ENCODE data around the gene CRHR1.

Gene CRHR1

GRCh38 chr17:45784741-45785479, 790 bp downstream of the CRHR1 start:
- TF ChIP-seq CEBPB (IDR thresholded peaks at IDR 0.05) (no peak), MAX (IDR thresholded peaks at IDR 0.05) (peak; percentile 76), EP300 (IDR thresholded peaks at IDR 0.05; ENCODE audit: borderline replicate concordance) (no peak; the same call in 1 of the 2 replicates), RAD21 (IDR thresholded peaks at IDR 0.05; ENCODE audit: low read depth) (no peak), TEAD4 (IDR thresholded peaks at IDR 0.05) (no peak), EGR1 (IDR thresholded peaks at IDR 0.05) (0 out of 2 replicates have a peak, but pooled peaks have one; percentile 3), ZBTB7A (IDR thresholded peaks at IDR 0.05; ENCODE audit: low read depth) (peak; percentile 54), NFIC (IDR thresholded peaks at IDR 0.05) (peak; percentile 17; the same call in 1 of the 2 replicates), FOXM1 (IDR thresholded peaks at IDR 0.05; ENCODE audit: borderline replicate concordance, low read depth) (no peak)
- TF ChIP-seq, protein P1, sequence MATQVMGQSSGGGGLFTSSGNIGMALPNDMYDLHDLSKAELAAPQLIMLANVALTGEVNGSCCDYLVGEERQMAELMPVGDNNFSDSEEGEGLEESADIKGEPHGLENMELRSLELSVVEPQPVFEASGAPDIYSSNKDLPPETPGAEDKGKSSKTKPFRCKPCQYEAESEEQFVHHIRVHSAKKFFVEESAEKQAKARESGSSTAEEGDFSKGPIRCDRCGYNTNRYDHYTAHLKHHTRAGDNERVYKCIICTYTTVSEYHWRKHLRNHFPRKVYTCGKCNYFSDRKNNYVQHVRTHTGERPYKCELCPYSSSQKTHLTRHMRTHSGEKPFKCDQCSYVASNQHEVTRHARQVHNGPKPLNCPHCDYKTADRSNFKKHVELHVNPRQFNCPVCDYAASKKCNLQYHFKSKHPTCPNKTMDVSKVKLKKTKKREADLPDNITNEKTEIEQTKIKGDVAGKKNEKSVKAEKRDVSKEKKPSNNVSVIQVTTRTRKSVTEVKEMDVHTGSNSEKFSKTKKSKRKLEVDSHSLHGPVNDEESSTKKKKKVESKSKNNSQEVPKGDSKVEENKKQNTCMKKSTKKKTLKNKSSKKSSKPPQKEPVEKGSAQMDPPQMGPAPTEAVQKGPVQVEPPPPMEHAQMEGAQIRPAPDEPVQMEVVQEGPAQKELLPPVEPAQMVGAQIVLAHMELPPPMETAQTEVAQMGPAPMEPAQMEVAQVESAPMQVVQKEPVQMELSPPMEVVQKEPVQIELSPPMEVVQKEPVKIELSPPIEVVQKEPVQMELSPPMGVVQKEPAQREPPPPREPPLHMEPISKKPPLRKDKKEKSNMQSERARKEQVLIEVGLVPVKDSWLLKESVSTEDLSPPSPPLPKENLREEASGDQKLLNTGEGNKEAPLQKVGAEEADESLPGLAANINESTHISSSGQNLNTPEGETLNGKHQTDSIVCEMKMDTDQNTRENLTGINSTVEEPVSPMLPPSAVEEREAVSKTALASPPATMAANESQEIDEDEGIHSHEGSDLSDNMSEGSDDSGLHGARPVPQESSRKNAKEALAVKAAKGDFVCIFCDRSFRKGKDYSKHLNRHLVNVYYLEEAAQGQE (IDR thresholded peaks at IDR 0.05; ENCODE audit: low read depth), result no peak

DNA sequence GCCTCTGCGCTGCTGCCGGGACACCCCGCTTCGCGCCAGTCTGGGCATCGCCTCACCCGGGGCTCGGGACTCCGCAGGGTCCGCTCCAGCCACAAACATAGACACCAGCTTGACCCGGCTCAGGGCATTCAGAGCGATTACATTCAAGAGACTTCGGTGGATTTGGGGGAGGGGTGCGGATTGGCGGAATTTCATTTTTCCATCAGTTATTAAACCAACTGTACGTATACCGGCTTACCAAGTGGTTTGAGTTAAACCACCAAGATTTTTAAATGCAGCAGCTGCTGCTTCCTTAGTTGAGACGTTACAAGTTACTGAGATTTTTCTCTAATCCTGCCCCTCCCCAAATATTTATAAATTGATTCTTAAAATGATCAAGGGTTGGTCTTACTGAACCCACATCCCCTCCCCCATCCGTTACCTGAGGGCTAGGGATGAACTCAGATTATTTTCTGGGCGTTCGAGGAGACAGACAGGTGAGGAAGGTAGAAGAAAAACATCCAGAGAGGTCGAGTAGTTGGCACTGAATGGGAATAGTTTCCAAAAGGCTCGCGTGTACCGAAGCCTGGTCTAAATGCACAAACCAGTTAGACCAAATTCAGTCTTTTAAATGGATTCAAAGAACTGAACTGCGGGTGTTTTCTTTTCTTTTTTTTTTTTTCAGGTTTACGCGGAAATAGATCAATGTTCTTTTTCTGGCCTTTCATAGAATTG, 1.5 kb downstream of the CRHR1 start:
- TF ChIP-seq, protein P1 (IDR thresholded peaks at IDR 0.05; ENCODE audit: low read depth), result no peak
- TF ChIP-seq YY1 (IDR thresholded peaks at IDR 0.05; ENCODE audit: low read depth), result no peak
- no peak for TF ChIP-seq ZBTB7A (IDR thresholded peaks at IDR 0.05; ENCODE audit: low read depth)
- TF ChIP-seq EGR1 (IDR thresholded peaks at IDR 0.05), result no peak
- no peak for TF ChIP-seq TEAD4 (IDR thresholded peaks at IDR 0.05)
- TF ChIP-seq FOXM1 (IDR thresholded peaks at IDR 0.05; ENCODE audit: borderline replicate concordance, low read depth), result no peak
- TF ChIP-seq TCF12 (IDR thresholded peaks at IDR 0.05; ENCODE audit: low read depth), result no peak
- no peak for TF ChIP-seq RAD21 (IDR thresholded peaks at IDR 0.05; ENCODE audit: low read depth)

DNA sequence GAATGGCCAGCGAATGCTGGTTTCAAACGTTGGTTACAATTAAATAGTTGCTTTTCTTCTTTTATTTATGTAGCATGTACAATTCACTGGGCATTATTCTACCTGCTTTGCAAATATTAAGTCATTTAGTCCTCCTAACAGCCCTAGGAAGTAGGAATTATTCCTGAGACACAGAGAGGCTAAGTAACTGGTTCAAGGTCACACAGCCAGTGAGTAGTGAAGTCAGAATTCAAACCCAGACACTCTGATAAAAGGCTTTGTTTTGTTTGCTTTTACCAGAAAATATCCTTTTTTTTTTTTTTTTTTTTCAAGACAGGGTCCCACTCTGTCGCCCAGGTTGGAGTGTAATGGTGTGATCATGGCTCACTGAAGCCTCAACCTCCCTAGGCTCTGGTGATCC, 2.2 kb downstream of the CRHR1 start:
- TF ChIP-seq FOXM1 (IDR thresholded peaks at IDR 0.05; ENCODE audit: borderline replicate concordance, low read depth) (no peak), ZBTB7A (IDR thresholded peaks at IDR 0.05; ENCODE audit: low read depth) (no peak), EP300 (IDR thresholded peaks at IDR 0.05; ENCODE audit: borderline replicate concordance) (no peak), EGR1 (IDR thresholded peaks at IDR 0.05) (no peak), RAD21 (IDR thresholded peaks at IDR 0.05; ENCODE audit: low read depth) (no peak), NFIC (IDR thresholded peaks at IDR 0.05) (no peak), CREB1 (IDR thresholded peaks at IDR 0.05; ENCODE audit: low read depth) (no peak), TAF1 (IDR thresholded peaks at IDR 0.05; ENCODE audit: low read depth) (no peak), TEAD4 (IDR thresholded peaks at IDR 0.05) (no peak), YY1 (IDR thresholded peaks at IDR 0.05; ENCODE audit: low read depth) (no peak), USF1 (IDR thresholded peaks at IDR 0.05) (no peak), TCF12 (IDR thresholded peaks at IDR 0.05; ENCODE audit: low read depth) (no peak)
- TF ChIP-seq, protein P1 (IDR thresholded peaks at IDR 0.05; ENCODE audit: low read depth), result no peak

DNA sequence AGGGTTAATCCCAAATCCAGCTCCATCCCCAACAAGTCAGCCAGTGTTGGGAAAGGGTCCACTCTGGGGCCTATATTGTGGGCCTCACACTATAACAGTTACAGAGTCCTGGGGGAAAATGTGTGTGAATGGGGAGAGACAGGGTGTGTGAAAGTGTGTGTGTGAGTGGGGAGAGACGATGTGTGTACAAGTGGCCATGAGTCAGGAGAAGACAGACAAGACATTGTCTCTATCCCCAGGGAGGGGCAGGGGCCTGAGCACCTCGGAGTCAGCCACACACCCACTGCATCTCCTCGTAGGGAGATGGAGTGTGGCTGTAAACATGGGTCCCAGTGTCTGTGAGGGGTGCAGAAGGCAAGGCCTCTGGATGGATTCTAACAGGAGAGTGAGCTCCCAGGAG, 2.9 kb downstream of the CRHR1 start:
- no peak for TF ChIP-seq MAX (IDR thresholded peaks at IDR 0.05)
- no peak for TF ChIP-seq FOXM1 (IDR thresholded peaks at IDR 0.05; ENCODE audit: borderline replicate concordance, low read depth)
- no peak for TF ChIP-seq EGR1 (IDR thresholded peaks at IDR 0.05)
- no peak for TF ChIP-seq TEAD4 (IDR thresholded peaks at IDR 0.05)
- no peak for TF ChIP-seq YY1 (IDR thresholded peaks at IDR 0.05; ENCODE audit: low read depth)
- no peak for TF ChIP-seq USF1 (IDR thresholded peaks at IDR 0.05)
- TF ChIP-seq TCF12 (IDR thresholded peaks at IDR 0.05; ENCODE audit: low read depth), result no peak
- TF ChIP-seq EP300 (IDR thresholded peaks at IDR 0.05; ENCODE audit: borderline replicate concordance), result no peak
- TF ChIP-seq RAD21 (IDR thresholded peaks at IDR 0.05; ENCODE audit: low read depth), result no peak
- TF ChIP-seq TAF1 (IDR thresholded peaks at IDR 0.05; ENCODE audit: low read depth), result no peak
- TF ChIP-seq NFIC (IDR thresholded peaks at IDR 0.05), result no peak
- TF ChIP-seq CREB1 (IDR thresholded peaks at IDR 0.05; ENCODE audit: low read depth), result no peak
- TF ChIP-seq ZBTB7A (IDR thresholded peaks at IDR 0.05; ENCODE audit: low read depth), result no peak
- TF ChIP-seq, protein P1 (IDR thresholded peaks at IDR 0.05; ENCODE audit: low read depth), result no peak

All from Ishikawa (cell line).